Measurements from ENCODE around the gene NPRL2.
A peak's percentile ranks its signal among the peaks of the same experiment; 100 is the strongest.

Gene NPRL2

GRCh38 chr3:50299929-50300680, 50.5 kb downstream of the NPRL2 start:
- intact Hi-C loops (cut with DNase I; ENCODE audit: low total_unique reads), result loop anchor here (2.0 kb wide), 1 partner anchor 21 kb away; no protein-coding TSS in a partner anchor
- DNase-seq, result peak in 1 of 2 donors; percentile 77
- no peak for TF ChIP-seq CTCF (IDR thresholded peaks at IDR 0.05)

GRCh38 chr3:50299638-50299928, 51.0 kb downstream of the NPRL2 start:
- peak overlapping the region; percentile 90 to 93 for H3K27ac ChIP-seq
- no peaks in the 10 kb centered on the region for H3K9me3 ChIP-seq
- peaks cover 8 to 41% (median 32%) of the 10 kb centered on the region in 4 donors for H3K4me1 ChIP-seq
- H3K36me3 ChIP-seq, result peaks cover 0 to 9% (median 0%) of the 10 kb centered on the region in 3 donors
- TF ChIP-seq CTCF (IDR thresholded peaks at IDR 0.05), result no peak
- H3K4me3 ChIP-seq, result peak overlapping the region; percentile 61 to 86
- H3K27me3 ChIP-seq, result no peaks in the 10 kb centered on the region
- intact Hi-C loops (cut with DNase I; ENCODE audit: low total_unique reads), result no loop called here
- no peak for DNase-seq

More at GRCh38 chr3:50299929-50300680, 50.5 kb downstream of the NPRL2 start:
- Histone ChIP-seq H3K4me3 (peak overlapping the region; percentile 61 to 86), H3K27me3 (no peaks in the 10 kb centered on the region), H3K36me3 (peaks cover 0 to 9% (median 0%) of the 10 kb centered on the region in 3 donors), H3K4me1 (peaks cover 8 to 41% (median 32%) of the 10 kb centered on the region in 4 donors), H3K27ac (peak overlapping the region; percentile 90 to 93), H3K9me3 (no peaks in the 10 kb centered on the region)

- intact Hi-C loops (cut with DNase I; ENCODE audit: low total_unique reads), result no loop called here
Measured at GRCh38 chr3:50298836-50299637, 51.5 kb downstream of the NPRL2 start, which contains the start of the genes HYAL3 and NAA80. Gene HYAL3, minus strand, starts transcription at chr3:50299405. Its CDS starts 3,803 bp downstream, at chr3:50295602. Gene NAA80, minus strand, starts transcription at chr3:50299405. Its CDS starts 1,942 bp downstream, at chr3:50297463.

GRCh38 chr3:50297896-50298725, 52.5 kb downstream of the NPRL2 start:
- peak in 1 of 2 experiments; percentile 5 for TF ChIP-seq CTCF (IDR thresholded peaks at IDR 0.05)
- H3K36me3 ChIP-seq, result peaks cover 0 to 9% (median 0%) of the 10 kb centered on the region in 3 donors
- no peaks in the 10 kb centered on the region for H3K27me3 ChIP-seq
- no peaks in the 10 kb centered on the region for H3K9me3 ChIP-seq
- H3K4me3 ChIP-seq, result peak overlapping the region; percentile 61 to 86
- peaks cover 8 to 40% (median 33%) of the 10 kb centered on the region in 4 donors for H3K4me1 ChIP-seq
- peak overlapping the region; percentile 90 to 93 for H3K27ac ChIP-seq
- DNase-seq, result no peak
- intact Hi-C loops (cut with DNase I; ENCODE audit: low total_unique reads), result no loop called here

More at GRCh38 chr3:50298836-50299637, 51.5 kb downstream of the NPRL2 start, which contains the start of the genes HYAL3 and NAA80:
- Histone ChIP-seq H3K27me3 (no peaks in the 10 kb centered on the region), H3K36me3 (peaks cover 0 to 9% (median 0%) of the 10 kb centered on the region in 3 donors), H3K27ac (peak within 1 kb of the TSS; percentile 90 to 93), H3K4me3 (peak within 1 kb of the TSS; percentile 61 to 86), H3K4me1 (peaks cover 8 to 41% (median 32%) of the 10 kb centered on the region in 4 donors), H3K9me3 (no peaks in the 10 kb centered on the region)
- peak; percentile 99 to 100 for DNase-seq
- peak; percentile 43 to 67 for TF ChIP-seq CTCF (IDR thresholded peaks at IDR 0.05)

GRCh38 chr3:50297384-50297775, 53.2 kb downstream of the NPRL2 start:
- H3K27ac ChIP-seq, result peak overlapping the region in 1 of 2 donors; percentile 93
- H3K4me1 ChIP-seq, result peaks cover 8 to 42% (median 39%) of the 10 kb centered on the region in 4 donors
- TF ChIP-seq CTCF (IDR thresholded peaks at IDR 0.05), result no peak

More at GRCh38 chr3:50297384-50297775, 53.2 kb downstream of the NPRL2 start:
- peaks cover 0 to 9% (median 0%) of the 10 kb centered on the region in 3 donors for H3K36me3 ChIP-seq
- no peaks in the 10 kb centered on the region for H3K27me3 ChIP-seq
- intact Hi-C loops (cut with DNase I; ENCODE audit: low total_unique reads), result no loop called here
- H3K4me3 ChIP-seq, result no peak overlapping the region
- no peak for DNase-seq
- H3K9me3 ChIP-seq, result no peaks in the 10 kb centered on the region
